Right atrium auricular region (tissue), 2 donors: ENCODE data around the gene CTDSPL. TPM values are rescaled to one million over a fixed set of nuclear protein-coding genes. Genes with fewer than 3 reads are reported as not detected.

Experiments used
- DNase-seq: peaks from one replicate; pipeline ENCODE4 v3.0.0-alpha.2; 2019; ENCODE audit warnings: low spot score
- H3K27ac ChIP-seq, 2 donors: fragments of 200-600 bp; sonication (generic); 1 replicate in 1 of 2; 2 replicates in 1 of 2; pipeline ENCODE4 v1.5.1; 2016 to 2019
- H3K27me3 ChIP-seq, 2 donors: fragments of 200-600 bp; sonication (generic); one replicate each; pipeline versions ENCODE4 v1.5.1 to v1.6.0; 2017 to 2019
- H3K36me3 ChIP-seq: fragments of 200-600 bp; sonication (generic); one replicate; pipeline ENCODE4 v1.5.1; 2016
- H3K4me1 ChIP-seq, 2 donors: fragments of 200-600 bp; sonication (generic); one replicate each; pipeline versions ENCODE4 v1.5.1 to v1.6.0; 2017 to 2019
- H3K4me3 ChIP-seq, 2 donors: fragments of 200-600 bp; sonication (generic); 1 replicate in 1 of 2; 2 replicates in 1 of 2; pipeline ENCODE4 v1.5.1; 2017 to 2019; ENCODE audit warnings: mild to moderate bottlenecking in 1 of 2, moderate library complexity in 1 of 2
- H3K9me3 ChIP-seq, 2 donors: fragments of 200-600 bp; sonication (generic); one replicate each; pipeline ENCODE4 v1.5.1; 2019
- total RNA-seq, 2 donors: library from RNA; depleted of rRNA; stranded (reverse); fragments of >200 nt; gene quantifications; one replicate each; pipeline ENCODE4 v1.1.0, GENCODE V29; 2016
- TF ChIP-seq, protein P1 (sequence below), 2 donors: fragments of 200-600 bp; sonication (generic); IDR thresholded peaks; one replicate each; pipeline ENCODE4 v1.5.1; 2019; ENCODE audit warnings: antibody characterized with exemption in 2 of 2

Gene CTDSPL
- total RNA-seq, 2 donors from 2014 or later: 35.1 to 58.4 TPM

DNA sequence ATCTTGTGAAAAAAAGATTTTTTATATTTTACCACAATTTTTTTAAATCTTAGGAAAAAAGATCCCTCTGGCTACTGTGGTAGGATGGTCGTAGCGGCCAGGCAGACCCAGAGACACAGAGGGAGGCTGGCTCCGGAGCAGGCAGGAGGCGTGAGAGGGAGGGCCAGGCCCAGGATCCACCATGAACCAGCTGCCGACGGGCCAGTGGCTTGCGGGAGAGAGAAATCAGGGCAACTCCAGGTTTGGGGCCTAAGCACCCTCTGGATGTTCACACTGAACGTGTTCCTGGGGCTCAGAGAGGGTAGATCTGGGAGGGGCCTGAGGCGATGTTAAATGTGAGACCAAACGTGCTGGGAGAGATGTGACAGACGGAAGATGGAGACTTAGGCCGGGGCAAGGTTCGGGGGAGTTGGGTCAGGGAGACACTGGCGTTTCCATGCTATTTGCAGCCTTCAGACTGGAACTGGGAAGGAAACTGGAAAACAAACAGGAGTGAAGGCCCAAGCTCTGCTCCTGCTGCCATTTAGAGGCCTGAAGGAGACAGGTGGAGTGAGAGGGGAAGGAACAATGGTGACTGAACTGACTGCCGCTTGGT lies 127.3 kb downstream of the CTDSPL start:
- peaks cover 0 to 18% of the 10 kb centered on the region in 2 donors for H3K4me1 ChIP-seq
- no peak overlapping the region for H3K4me3 ChIP-seq
- H3K27ac ChIP-seq: no peak overlapping the region
- no peak for DNase-seq
- H3K36me3 ChIP-seq: no peaks in the 10 kb centered on the region
- H3K9me3 ChIP-seq: no peaks in the 10 kb centered on the region
- H3K27me3 ChIP-seq: no peaks in the 10 kb centered on the region
- TF ChIP-seq, protein P1, sequence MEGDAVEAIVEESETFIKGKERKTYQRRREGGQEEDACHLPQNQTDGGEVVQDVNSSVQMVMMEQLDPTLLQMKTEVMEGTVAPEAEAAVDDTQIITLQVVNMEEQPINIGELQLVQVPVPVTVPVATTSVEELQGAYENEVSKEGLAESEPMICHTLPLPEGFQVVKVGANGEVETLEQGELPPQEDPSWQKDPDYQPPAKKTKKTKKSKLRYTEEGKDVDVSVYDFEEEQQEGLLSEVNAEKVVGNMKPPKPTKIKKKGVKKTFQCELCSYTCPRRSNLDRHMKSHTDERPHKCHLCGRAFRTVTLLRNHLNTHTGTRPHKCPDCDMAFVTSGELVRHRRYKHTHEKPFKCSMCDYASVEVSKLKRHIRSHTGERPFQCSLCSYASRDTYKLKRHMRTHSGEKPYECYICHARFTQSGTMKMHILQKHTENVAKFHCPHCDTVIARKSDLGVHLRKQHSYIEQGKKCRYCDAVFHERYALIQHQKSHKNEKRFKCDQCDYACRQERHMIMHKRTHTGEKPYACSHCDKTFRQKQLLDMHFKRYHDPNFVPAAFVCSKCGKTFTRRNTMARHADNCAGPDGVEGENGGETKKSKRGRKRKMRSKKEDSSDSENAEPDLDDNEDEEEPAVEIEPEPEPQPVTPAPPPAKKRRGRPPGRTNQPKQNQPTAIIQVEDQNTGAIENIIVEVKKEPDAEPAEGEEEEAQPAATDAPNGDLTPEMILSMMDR (IDR thresholded peaks at IDR 0.05): no peak

DNA sequence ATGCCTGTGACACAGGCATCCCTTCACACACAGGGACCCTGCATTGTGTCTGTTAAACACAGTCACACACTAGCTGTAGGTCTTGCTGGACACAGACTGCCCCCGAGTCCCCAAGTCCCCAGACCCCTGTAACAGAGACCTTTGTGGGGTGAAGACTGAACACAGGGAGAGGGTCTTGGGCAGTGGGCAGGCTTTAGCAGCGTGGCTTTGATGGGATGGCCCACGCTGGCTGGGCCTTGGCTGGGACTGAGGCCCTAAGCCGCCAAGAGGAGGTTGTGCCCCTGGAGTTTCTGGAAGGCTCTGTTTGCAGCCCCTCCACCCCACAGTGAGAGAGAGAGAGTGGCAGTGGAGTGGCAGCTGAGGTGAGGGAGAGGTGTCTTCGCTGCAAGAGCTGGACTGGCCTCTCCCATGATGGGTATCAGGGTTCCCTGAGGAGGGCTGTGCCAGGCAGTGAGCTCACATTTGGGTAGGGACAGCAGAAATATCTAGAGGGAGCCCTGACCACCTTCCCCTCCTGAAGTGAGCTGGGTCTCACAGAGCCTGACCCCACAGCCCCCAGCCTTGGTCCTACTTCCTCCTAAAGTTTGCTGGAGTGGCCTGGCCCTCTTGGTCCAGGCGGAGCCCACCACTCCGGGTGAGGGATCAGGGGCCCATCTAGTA lies 128.3 kb downstream of the CTDSPL start:
- Histone ChIP-seq H3K27ac (no peak overlapping the region), H3K9me3 (no peaks in the 10 kb centered on the region), H3K36me3 (no peaks in the 10 kb centered on the region), H3K27me3 (no peaks in the 10 kb centered on the region), H3K4me3 (no peak overlapping the region), H3K4me1 (peaks cover 0 to 26% of the 10 kb centered on the region in 2 donors)
- no peak for DNase-seq
- TF ChIP-seq, protein P1 (IDR thresholded peaks at IDR 0.05): no peak

DNA sequence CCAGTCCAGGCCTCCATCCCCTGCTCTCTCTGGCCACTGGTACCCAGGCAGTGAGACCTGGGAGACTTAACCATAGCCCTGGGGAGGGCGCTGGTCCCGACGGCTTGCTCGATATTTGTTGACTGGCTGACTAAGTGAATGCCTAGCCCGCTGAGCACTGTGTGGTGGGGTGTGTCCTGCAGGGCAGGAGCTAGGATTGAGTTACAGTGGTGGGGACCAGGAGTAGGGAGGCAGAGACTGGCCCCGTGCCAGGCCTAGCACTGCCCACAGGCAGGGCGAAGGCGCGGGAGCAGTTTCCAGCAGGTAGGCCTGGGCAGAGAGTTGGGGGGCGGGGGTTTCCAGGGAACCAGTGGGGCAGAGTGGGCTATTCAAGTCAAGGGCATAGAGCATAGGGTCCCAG lies 128.8 kb downstream of the CTDSPL start, which contains the start of gene VILL:
Gene VILL (plus strand): TSS at position 260 of the 400 bp plus-strand sequence. CDS start 2,887 bp downstream, outside the sequence.
- Histone ChIP-seq H3K9me3 (no peaks in the 10 kb centered on the region), H3K36me3 (no peaks in the 10 kb centered on the region), H3K4me3 (no peak within 1 kb of the TSS), H3K27me3 (no peaks in the 10 kb centered on the region), H3K27ac (no peak within 1 kb of the TSS), H3K4me1 (peaks cover 0 to 26% of the 10 kb centered on the region in 2 donors)
- no peak for DNase-seq
- TF ChIP-seq, protein P1 (IDR thresholded peaks at IDR 0.05): no peak

DNA sequence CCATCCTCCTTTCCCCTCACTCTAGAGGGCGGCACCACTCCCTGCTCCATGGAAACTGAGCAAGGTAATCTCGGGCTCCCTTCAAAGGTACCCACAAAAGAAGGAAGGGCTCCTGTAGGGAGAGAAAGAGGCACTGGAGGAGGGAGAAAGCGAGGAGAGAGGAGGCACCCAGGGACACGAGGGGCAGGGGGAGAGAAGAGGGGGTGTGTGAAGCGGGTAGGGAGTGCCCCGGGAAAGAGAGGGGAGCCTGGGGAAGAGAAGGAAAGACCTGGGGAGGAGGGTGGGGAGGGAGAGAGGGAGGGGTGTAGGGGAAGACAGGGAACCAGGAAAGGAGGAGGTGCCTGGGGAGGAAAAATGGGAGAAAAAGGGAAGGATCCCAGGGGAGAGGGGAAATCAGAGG lies 129.4 kb downstream of the CTDSPL start:
- Histone ChIP-seq H3K36me3 (no peaks in the 10 kb centered on the region), H3K9me3 (no peaks in the 10 kb centered on the region), H3K27me3 (no peaks in the 10 kb centered on the region), H3K27ac (no peak overlapping the region), H3K4me3 (no peak overlapping the region), H3K4me1 (peaks cover 0 to 21% of the 10 kb centered on the region in 2 donors)
- TF ChIP-seq, protein P1 (IDR thresholded peaks at IDR 0.05): no peak
- no peak for DNase-seq

DNA sequence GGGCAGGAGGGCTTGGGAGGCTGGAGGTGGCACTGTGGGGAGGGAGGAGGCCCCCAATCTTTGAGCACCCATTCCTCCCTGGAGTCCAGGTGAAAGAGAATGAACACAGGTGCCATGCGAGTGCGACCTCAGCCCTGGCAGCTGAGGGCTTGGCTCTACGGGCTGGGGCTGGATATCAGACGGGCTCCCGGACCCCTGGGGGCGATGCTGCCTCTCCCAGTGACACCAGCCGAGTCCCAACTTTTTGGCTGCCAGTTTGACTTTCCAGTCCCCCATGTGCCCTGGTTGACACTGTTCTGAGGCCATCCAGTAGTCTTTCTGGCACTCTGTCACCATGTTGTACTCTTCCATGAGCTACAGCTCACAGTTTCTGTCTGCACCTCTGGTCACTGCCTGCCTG lies 130.1 kb downstream of the CTDSPL start:
- TF ChIP-seq, protein P1 (IDR thresholded peaks at IDR 0.05): no peak
- no peak for DNase-seq

More for the DNA sequence above, 130.1 kb downstream of the CTDSPL start:
- no peaks in the 10 kb centered on the region for H3K27me3 ChIP-seq
- H3K27ac ChIP-seq: no peak overlapping the region
- H3K4me1 ChIP-seq: peaks cover 0 to 16% of the 10 kb centered on the region in 2 donors
- H3K4me3 ChIP-seq: no peak overlapping the region
- no peaks in the 10 kb centered on the region for H3K9me3 ChIP-seq
- no peaks in the 10 kb centered on the region for H3K36me3 ChIP-seq
